Rectal smooth muscle tissue (tissue), 1 donor: Measurements from ENCODE around the gene NTNG2.

ENCODE experiments used
- H3K27ac ChIP-seq: one replicate; pipeline ENCODE4 v1.7.0; 2013; ENCODE audit warnings: low read depth, low read length, inconsistent platforms
- H3K27me3 ChIP-seq: one replicate; pipeline ENCODE4 v1.7.0; 2013; ENCODE audit warnings: low read length; ENCODE audit not compliant: control insufficient read depth, insufficient read depth
- H3K36me3 ChIP-seq: one replicate; pipeline ENCODE4 v1.7.0; 2013; ENCODE audit warnings: low read length; ENCODE audit not compliant: control insufficient read depth, insufficient read depth
- H3K4me1 ChIP-seq: one replicate; pipeline ENCODE4 v1.7.0; 2013; ENCODE audit warnings: low read length; ENCODE audit not compliant: control insufficient read depth, insufficient read depth
- H3K4me3 ChIP-seq: one replicate; pipeline ENCODE4 v1.7.0; 2013; ENCODE audit warnings: low read length
- H3K9ac ChIP-seq: one replicate; pipeline ENCODE4 v1.7.0; 2013; ENCODE audit warnings: low read length

NTNG2 gene

GRCh38 chr9:132224645-132225044 lies 62.8 kb downstream of the NTNG2 start:
- Histone ChIP-seq H3K27me3 (peaks cover under 1% of the 10 kb centered on the region), H3K9ac (no peak overlapping the region), H3K27ac (no peak overlapping the region), H3K4me3 (no peak overlapping the region), H3K36me3 (no peaks in the 10 kb centered on the region), H3K4me1 (no peaks in the 10 kb centered on the region)

DNA sequence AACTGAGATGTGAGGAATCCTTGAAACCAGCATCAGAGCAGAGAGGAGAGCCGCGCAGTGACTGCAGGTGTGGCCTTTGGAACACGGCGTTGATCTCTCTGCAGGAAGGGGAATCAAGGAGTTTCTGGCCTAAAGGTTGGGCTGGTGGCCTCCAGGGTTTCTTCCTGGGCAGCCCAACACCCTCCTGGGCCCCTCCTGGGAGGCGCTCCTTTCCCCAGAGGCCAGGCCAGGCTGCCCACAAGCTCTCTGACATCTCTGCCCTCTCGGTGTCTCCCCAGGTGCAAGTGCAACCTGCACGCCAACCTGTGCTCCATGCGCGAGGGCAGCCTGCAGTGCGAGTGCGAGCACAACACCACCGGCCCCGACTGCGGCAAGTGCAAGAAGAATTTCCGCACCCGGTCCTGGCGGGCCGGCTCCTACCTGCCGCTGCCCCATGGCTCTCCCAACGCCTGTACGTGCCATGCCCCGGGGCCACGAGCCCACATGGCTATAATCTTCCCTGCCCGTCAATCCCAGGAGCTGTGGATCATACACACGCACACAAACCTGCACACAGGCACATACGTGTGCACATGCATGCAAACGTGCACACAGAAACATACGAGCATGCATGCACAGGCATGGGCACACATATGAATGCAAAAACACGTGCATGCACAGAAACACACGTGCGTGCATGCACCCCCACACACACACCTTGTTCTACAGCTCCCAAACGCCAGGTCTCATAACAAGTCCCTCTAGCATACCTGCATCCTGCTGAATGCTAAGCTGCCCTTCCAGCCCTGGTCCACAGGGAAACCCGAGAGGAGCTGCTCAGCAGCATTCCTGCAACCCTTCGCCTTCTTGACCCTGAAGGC lies 64.9 kb downstream of the NTNG2 start:
- Histone ChIP-seq H3K9ac (no peak overlapping the region), H3K4me1 (no peaks in the 10 kb centered on the region), H3K4me3 (no peak overlapping the region), H3K36me3 (no peaks in the 10 kb centered on the region), H3K27me3 (peaks cover 6% of the 10 kb centered on the region), H3K27ac (no peak overlapping the region)

DNA sequence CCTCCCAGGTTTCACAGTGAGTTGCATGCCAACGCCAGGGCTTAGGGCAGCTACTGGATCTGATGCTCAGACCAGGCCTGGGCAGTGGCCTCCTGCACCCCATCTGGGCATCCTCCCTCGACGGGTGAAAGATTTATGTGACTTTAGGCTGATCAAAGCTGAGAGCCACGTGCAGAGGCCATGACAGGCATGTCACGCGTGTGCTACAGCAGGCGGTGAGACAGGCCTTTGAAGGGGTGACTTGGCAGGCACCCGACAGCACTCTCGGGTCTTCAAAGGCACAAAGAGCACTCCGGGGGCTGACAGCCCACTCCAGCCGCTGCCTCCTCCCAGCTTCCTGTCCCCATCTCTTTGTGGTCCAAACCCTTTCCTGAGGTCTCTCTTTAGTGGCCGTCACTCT lies 66.2 kb downstream of the NTNG2 start:
- peaks cover 6% of the 10 kb centered on the region for H3K27me3 ChIP-seq
- no peak overlapping the region for H3K9ac ChIP-seq
- H3K4me1 ChIP-seq, result no peaks in the 10 kb centered on the region
- H3K36me3 ChIP-seq, result no peaks in the 10 kb centered on the region
- no peak overlapping the region for H3K27ac ChIP-seq
- no peak overlapping the region for H3K4me3 ChIP-seq

DNA sequence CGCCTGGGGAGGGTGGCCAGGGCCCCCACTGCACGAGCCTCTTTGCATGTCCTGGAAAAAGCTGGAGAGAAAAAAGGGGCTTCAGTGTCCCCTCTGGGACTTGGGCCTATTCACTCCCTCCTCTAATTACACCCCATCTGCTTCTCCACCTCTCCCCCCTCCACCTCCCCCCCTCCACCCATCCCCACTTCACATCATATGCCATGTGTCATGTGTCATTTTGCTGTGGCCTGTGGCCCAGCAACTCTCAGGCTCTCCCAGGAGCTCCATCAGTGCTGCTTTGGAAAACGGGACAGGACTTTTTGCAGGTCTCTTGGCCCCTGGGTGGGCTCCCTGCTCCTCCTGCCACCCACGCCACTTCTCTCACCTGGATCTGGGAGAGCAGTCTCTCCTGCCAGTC lies 68.7 kb downstream of the NTNG2 start:
- Histone ChIP-seq H3K36me3 (no peaks in the 10 kb centered on the region), H3K4me1 (no peaks in the 10 kb centered on the region), H3K27ac (no peak overlapping the region), H3K27me3 (peaks cover 6% of the 10 kb centered on the region), H3K4me3 (no peak overlapping the region), H3K9ac (no peak overlapping the region)

DNA sequence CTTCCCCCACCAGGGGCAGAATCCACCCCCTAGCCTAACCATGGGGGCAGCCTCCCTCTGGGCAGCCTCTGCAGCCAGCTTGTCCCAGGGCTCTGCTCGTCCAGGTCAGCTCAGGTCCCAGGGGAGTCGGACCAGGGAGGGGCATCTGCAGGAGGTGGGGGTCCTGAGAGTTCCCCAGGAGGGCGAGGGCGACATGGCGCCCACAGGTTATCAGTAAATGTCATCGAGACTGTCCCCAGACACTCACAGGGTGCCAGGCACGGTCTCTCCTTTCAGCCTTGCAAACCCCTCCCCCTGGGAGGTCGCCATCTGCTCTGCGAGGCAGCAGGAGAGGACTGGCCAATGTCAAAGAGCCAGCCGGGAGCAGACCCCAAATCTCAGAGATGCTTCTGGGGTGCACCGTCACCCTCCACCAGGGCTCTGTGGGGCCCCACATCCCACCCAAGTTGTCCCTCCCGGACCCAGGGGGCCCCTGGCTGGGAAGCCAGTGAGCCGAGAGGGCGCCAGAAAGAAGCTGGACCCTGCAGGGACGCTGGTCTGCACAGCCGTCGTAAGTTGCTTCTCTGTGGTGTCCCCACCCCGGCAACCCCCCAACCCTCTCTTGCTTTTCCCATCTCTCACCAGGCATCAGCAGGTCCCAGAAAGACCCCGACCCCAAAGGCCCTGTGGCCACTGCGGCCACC lies 69.3 kb downstream of the NTNG2 start:
- Histone ChIP-seq H3K27ac (no peak overlapping the region), H3K4me1 (no peaks in the 10 kb centered on the region), H3K4me3 (no peak overlapping the region), H3K9ac (no peak overlapping the region), H3K36me3 (no peaks in the 10 kb centered on the region), H3K27me3 (peaks cover 6% of the 10 kb centered on the region)

DNA sequence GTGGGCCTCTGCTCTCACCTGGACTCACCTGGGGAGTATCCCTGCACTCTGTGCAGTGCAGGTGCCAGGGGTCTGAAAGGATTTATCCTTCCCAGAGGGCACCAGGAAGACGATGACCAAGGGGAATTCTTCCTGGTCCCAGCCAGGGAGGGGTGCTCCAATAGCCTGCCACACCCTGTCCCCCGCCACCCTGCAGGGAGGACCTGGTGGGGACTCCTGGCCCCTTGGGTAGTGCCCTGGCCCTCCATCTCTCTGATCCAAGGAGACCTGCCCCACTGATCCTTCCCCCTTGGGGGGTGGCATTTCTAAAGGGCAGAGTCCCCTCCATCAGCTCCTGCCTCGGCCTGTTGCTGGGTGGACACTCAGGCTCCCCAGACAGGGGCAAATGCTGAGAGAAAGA lies 70.7 kb downstream of the NTNG2 start:
- Histone ChIP-seq H3K9ac (no peak overlapping the region), H3K4me3 (no peak overlapping the region), H3K36me3 (no peaks in the 10 kb centered on the region), H3K27ac (no peak overlapping the region), H3K27me3 (peaks cover 6% of the 10 kb centered on the region), H3K4me1 (no peaks in the 10 kb centered on the region)

DNA sequence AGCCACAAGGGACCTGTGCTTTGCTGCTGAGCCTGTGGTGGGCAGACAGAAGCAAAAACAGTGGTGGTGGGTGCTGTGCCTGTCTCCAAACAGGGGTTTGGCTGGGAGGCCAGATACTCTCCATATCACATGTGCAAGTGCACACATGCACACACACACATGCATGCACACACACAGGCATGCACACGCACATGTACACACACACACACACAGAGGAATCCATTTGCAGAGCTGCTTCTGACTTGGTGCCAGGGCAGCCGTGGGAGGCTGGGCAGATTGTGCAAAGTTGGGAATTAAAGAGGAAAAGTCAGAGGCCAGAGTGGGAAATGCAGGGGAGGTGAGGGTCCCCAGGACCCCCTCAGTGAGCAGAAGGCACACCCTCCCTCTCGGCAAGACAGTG lies 71.3 kb downstream of the NTNG2 start:
- no peak overlapping the region for H3K4me3 ChIP-seq
- H3K36me3 ChIP-seq, result no peaks in the 10 kb centered on the region
- H3K27me3 ChIP-seq, result peaks cover 6% of the 10 kb centered on the region
- no peak overlapping the region for H3K9ac ChIP-seq
- no peak overlapping the region for H3K27ac ChIP-seq
- H3K4me1 ChIP-seq, result no peaks in the 10 kb centered on the region

DNA sequence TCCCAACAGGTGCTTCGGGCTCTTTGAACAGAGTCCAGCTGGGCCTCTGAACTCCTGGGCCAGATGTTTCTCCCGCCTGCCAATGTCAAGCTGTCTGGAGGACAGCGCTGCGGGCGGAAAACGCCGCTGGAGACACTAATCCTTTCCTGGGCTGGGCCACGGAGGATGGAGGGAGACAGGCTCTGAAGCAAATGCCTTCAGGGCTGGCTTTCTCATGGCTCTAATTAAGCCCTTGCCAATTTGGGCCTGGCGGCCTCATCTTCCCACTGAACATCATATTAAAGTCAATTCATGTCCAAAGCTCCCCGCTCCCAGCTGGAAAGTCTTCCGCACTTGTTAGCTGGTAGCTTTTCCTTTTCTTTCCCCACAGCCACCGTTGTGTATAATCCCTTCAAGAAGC lies 72.7 kb downstream of the NTNG2 start:
- Histone ChIP-seq H3K9ac (no peak overlapping the region), H3K4me1 (no peaks in the 10 kb centered on the region), H3K4me3 (no peak overlapping the region), H3K27me3 (peaks cover 6% of the 10 kb centered on the region), H3K36me3 (no peaks in the 10 kb centered on the region), H3K27ac (no peak overlapping the region)

GRCh38 chr9:132235125-132235524 lies 73.3 kb downstream of the NTNG2 start:
- Histone ChIP-seq H3K27ac (no peak overlapping the region), H3K4me1 (no peaks in the 10 kb centered on the region), H3K4me3 (no peak overlapping the region), H3K27me3 (peaks cover under 1% of the 10 kb centered on the region), H3K36me3 (no peaks in the 10 kb centered on the region), H3K9ac (no peak overlapping the region)

GRCh38 chr9:132235894-132236661 lies 74.2 kb downstream of the NTNG2 start:
- Histone ChIP-seq H3K4me1 (no peaks in the 10 kb centered on the region), H3K27me3 (no peaks in the 10 kb centered on the region), H3K27ac (no peak overlapping the region), H3K36me3 (no peaks in the 10 kb centered on the region), H3K4me3 (no peak overlapping the region), H3K9ac (no peak overlapping the region)

- H3K4me1 ChIP-seq, result no peaks in the 10 kb centered on the region
- no peaks in the 10 kb centered on the region for H3K36me3 ChIP-seq
- H3K4me3 ChIP-seq, result no peak overlapping the region
- H3K9ac ChIP-seq, result no peak overlapping the region
- no peaks in the 10 kb centered on the region for H3K27me3 ChIP-seq
- H3K27ac ChIP-seq, result no peak overlapping the region
Observed at GRCh38 chr9:132236662-132237311, 74.9 kb downstream of the NTNG2 start.

DNA sequence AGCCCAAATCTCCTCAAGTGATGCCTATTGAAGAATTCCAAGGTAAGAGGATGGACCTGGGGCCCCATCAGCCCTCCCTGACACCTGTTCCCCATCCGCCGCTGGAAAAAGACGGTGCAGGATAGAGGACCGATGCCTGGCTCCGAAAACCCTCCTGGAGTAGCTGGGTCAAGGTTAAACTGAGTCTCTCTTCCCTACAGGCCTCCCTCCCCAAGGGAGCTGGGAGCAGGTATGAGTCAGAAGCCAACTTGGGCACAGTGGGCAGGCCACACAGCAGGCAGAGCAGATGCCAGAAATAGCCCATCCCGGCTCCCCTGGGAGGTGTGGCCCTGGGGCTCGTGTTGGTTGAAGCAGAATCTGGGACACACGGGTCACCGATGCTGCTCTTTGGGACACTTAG lies 75.6 kb downstream of the NTNG2 start:
- Histone ChIP-seq H3K9ac (no peak overlapping the region), H3K36me3 (no peaks in the 10 kb centered on the region), H3K4me1 (no peaks in the 10 kb centered on the region), H3K27me3 (no peaks in the 10 kb centered on the region), H3K27ac (no peak overlapping the region), H3K4me3 (no peak overlapping the region)
